Measurements from ENCODE around the gene HMGCLL1. TPM values are rescaled to one million over a fixed set of nuclear protein-coding genes. Genes with fewer than 3 reads are reported as not detected.

HMGCLL1 gene
- total RNA-seq, 2 experiments from 2014 or later: not detected

- TF ChIP-seq CTCF (IDR thresholded peaks at IDR 0.05): no peak
- no peaks in the 10 kb centered on the region for H3K4me1 Mint-ChIP-seq (ENCODE audit: low read depth)
- intact Hi-C loops (cut with micrococcal nuclease): no loop called here
- no peak overlapping the region for H3K27ac Mint-ChIP-seq
- no peak overlapping the region for H3K4me3 Mint-ChIP-seq
- H3K27me3 Mint-ChIP-seq: no peaks in the 10 kb centered on the region
- ChIA-PET CTCF (no interaction called here), POLR2A (no interaction called here)
- H3K36me3 Mint-ChIP-seq (ENCODE audit: low read depth): no peaks in the 10 kb centered on the region
- peaks cover 5% of the 10 kb centered on the region for H3K9me3 Mint-ChIP-seq
- DNase-seq: no peak
- no peak for ATAC-seq
These were observed 155.1 kb downstream of the HMGCLL1 start for GRCh38 chr6:55423933-55424332.

- TF ChIP-seq CTCF (IDR thresholded peaks at IDR 0.05): no peak
- no peak overlapping the region for H3K4me3 Mint-ChIP-seq
- ChIA-PET POLR2A (no interaction called here), CTCF (no interaction called here)
- no peaks in the 10 kb centered on the region for H3K36me3 Mint-ChIP-seq (ENCODE audit: low read depth)
- intact Hi-C loops (cut with micrococcal nuclease): no loop called here
- DNase-seq (no peak), ATAC-seq (no peak)
- no peaks in the 10 kb centered on the region for H3K27me3 Mint-ChIP-seq
- H3K4me1 Mint-ChIP-seq (ENCODE audit: low read depth): no peaks in the 10 kb centered on the region
- no peak overlapping the region for H3K27ac Mint-ChIP-seq
- H3K9me3 Mint-ChIP-seq: peaks cover 6% of the 10 kb centered on the region
These were observed 168.3 kb downstream of the HMGCLL1 start for GRCh38 chr6:55410674-55411073.

- DNase-seq (no peak), ATAC-seq (no peak)
- peaks cover 6% of the 10 kb centered on the region for H3K9me3 Mint-ChIP-seq
- ChIA-PET POLR2A (no interaction called here), CTCF (no interaction called here)
- H3K27ac Mint-ChIP-seq: no peak overlapping the region
- no peaks in the 10 kb centered on the region for H3K4me1 Mint-ChIP-seq (ENCODE audit: low read depth)
- no peaks in the 10 kb centered on the region for H3K27me3 Mint-ChIP-seq
- no peak for TF ChIP-seq CTCF (IDR thresholded peaks at IDR 0.05)
- no peaks in the 10 kb centered on the region for H3K36me3 Mint-ChIP-seq (ENCODE audit: low read depth)
- intact Hi-C loops (cut with micrococcal nuclease): no loop called here
- no peak overlapping the region for H3K4me3 Mint-ChIP-seq
These were observed 173.3 kb downstream of the HMGCLL1 start for GRCh38 chr6:55405474-55406235.

- ChIA-PET POLR2A (no interaction called here), CTCF (no interaction called here)
- TF ChIP-seq CTCF (IDR thresholded peaks at IDR 0.05): no peak
- no peaks in the 10 kb centered on the region for H3K36me3 Mint-ChIP-seq (ENCODE audit: low read depth)
- H3K9me3 Mint-ChIP-seq: no peaks in the 10 kb centered on the region
- DNase-seq (no peak), ATAC-seq (no peak)
- no peaks in the 10 kb centered on the region for H3K4me1 Mint-ChIP-seq (ENCODE audit: low read depth)
- H3K27me3 Mint-ChIP-seq: no peaks in the 10 kb centered on the region
- intact Hi-C loops (cut with micrococcal nuclease): no loop called here
- no peak overlapping the region for H3K27ac Mint-ChIP-seq
- no peak overlapping the region for H3K4me3 Mint-ChIP-seq
These were observed 179.6 kb downstream of the HMGCLL1 start for GRCh38 chr6:55399351-55399750.

GRCh38 chr6:55397986-55398385 is 181.0 kb downstream of the HMGCLL1 start:
- Mint-ChIP-seq H3K27me3 (no peaks in the 10 kb centered on the region), H3K4me3 (no peak overlapping the region), H3K9me3 (no peaks in the 10 kb centered on the region), H3K27ac (no peak overlapping the region), H3K4me1 (ENCODE audit: low read depth) (no peaks in the 10 kb centered on the region), H3K36me3 (ENCODE audit: low read depth) (no peaks in the 10 kb centered on the region)
- POLR2A ChIA-PET: no interaction called here
- TF ChIP-seq CTCF (IDR thresholded peaks at IDR 0.05): no peak
- DNase-seq: no peak
- ATAC-seq: no peak
- CTCF ChIA-PET: no interaction called here
- intact Hi-C loops (cut with micrococcal nuclease): no loop called here
